Fibroblast of the aortic adventitia (primary cell): ENCODE measurements around the gene PGLYRP1. TPM values are rescaled to one million over a fixed set of nuclear protein-coding genes. Genes with fewer than 3 reads are reported as not detected.

Experiments
- DNase-seq: peaks from one replicate; pipeline ENCODE4 v3.0.0-alpha.2; 2010; ENCODE audit warnings: low read depth
- H3K4me3 ChIP-seq: 2 replicates; pipeline ENCODE4 v1.5.1; 2011; ENCODE audit warnings: low read depth, mild to moderate bottlenecking, control low read depth, low read length, moderate library complexity
- small RNA-seq: library from RNA; depleted of rRNA; stranded (forward); fragments of <200 nt; gene quantifications from one replicate; pipeline ENCODE3, GENCODE V24; 2012
- total RNA-seq: library from RNA; depleted of rRNA; stranded (reverse); fragments of >200 nt; gene quantifications from 2 replicates; pipeline ENCODE4 v1.2.3, GENCODE V29; 2012; ENCODE audit warnings: low replicate concordance
- TF ChIP-seq, protein P1 (sequence below): IDR thresholded peaks from 2 replicates; pipeline ENCODE4 v1.5.1; 2011; ENCODE audit warnings: mild to moderate bottlenecking, low read length, control low read depth, inconsistent platforms; ENCODE audit not compliant: insufficient read depth

The PGLYRP1 gene
- total RNA-seq, 1 donor: not detected

- TF ChIP-seq, protein P1, sequence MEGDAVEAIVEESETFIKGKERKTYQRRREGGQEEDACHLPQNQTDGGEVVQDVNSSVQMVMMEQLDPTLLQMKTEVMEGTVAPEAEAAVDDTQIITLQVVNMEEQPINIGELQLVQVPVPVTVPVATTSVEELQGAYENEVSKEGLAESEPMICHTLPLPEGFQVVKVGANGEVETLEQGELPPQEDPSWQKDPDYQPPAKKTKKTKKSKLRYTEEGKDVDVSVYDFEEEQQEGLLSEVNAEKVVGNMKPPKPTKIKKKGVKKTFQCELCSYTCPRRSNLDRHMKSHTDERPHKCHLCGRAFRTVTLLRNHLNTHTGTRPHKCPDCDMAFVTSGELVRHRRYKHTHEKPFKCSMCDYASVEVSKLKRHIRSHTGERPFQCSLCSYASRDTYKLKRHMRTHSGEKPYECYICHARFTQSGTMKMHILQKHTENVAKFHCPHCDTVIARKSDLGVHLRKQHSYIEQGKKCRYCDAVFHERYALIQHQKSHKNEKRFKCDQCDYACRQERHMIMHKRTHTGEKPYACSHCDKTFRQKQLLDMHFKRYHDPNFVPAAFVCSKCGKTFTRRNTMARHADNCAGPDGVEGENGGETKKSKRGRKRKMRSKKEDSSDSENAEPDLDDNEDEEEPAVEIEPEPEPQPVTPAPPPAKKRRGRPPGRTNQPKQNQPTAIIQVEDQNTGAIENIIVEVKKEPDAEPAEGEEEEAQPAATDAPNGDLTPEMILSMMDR: no peak
- H3K4me3 ChIP-seq: no peak overlapping the region
- no peak for DNase-seq
Measured at GRCh38 chr19:45971260-45971902, 51.5 kb downstream of the PGLYRP1 start.

DNA sequence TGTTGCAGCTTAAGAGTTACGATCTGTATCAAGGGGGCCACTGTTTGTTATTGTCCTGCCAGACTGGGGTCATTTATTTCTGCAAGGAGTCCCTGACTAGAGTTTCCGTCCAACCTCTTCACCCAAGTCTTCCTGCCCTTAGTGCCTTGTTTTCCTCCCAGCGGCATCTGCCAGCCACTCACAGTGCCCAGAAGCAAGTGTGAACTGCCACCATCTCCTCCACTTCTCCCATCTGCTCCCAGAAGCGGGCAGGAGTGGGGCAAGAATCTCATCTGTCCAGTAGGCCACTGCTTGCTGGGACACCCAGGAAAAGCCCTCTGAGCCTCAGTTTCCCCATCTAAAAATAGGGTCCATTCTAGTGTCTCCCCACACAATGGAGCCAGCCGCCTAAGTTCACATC, 53.2 kb downstream of the PGLYRP1 start:
- no peak overlapping the region for H3K4me3 ChIP-seq
- no peak for DNase-seq
- TF ChIP-seq, protein P1: no peak

Small RNAs within 50 kb of the gene (small RNA-seq; reads per million reads assigned to genes)
- 5.5 reads per million, percentile 89 among the genes with 10 or more reads in this experiment for gene MIR769

Other genes with a start within 250 kb of the PGLYRP1 start
- 46.5 and 85.2 TPM in 2 replicates for gene DMPK, start 240.6 kb downstream of the PGLYRP1 start, total RNA-seq
- gene DMWD, start 230.2 kb downstream of the PGLYRP1 start, total RNA-seq: 28.6 and 41.4 TPM in 2 replicates
- gene RSPH6A, start 207.7 kb downstream of the PGLYRP1 start, total RNA-seq: 0.18 TPM in 1 of 2 replicates, not detected in the other
- gene SYMPK, start 159.9 kb downstream of the PGLYRP1 start, total RNA-seq: 21.3 and 38.1 TPM in 2 replicates
- not detected in 2 replicates for gene FOXA3, start 158.7 kb downstream of the PGLYRP1 start, total RNA-seq
- 21.3 and 25.7 TPM in 2 replicates for gene IRF2BP1, start 136.9 kb downstream of the PGLYRP1 start, total RNA-seq
- gene MYPOP, start 120.4 kb downstream of the PGLYRP1 start, total RNA-seq: 0.33 and 2.4 TPM in 2 replicates
- not detected in 2 replicates for gene NANOS2, start 108.3 kb downstream of the PGLYRP1 start, total RNA-seq
- under 0.01 and 0.27 TPM in 2 replicates for gene NOVA2, start 49.2 kb downstream of the PGLYRP1 start, total RNA-seq
- 5.4 and 5.7 TPM in 2 replicates for gene CCDC61, start 27.6 kb downstream of the PGLYRP1 start, total RNA-seq
- gene IGFL4, start 17.9 kb upstream of the PGLYRP1 start, total RNA-seq: 0.27 and 0.74 TPM in 2 replicates
- not detected in 2 replicates for gene IGFL3, start 101.6 kb upstream of the PGLYRP1 start, total RNA-seq
- gene IGFL2, start 125.2 kb upstream of the PGLYRP1 start, total RNA-seq: 0.09 TPM in 1 of 2 replicates, not detected in the other
- gene IGFL1, start 206.7 kb upstream of the PGLYRP1 start, total RNA-seq: not detected in 2 replicates